SK-N-SH treated with all-trans-retinoic acid at 6 μM for 48 hours (cell line): Measurements from ENCODE around the gene SLC6A6.

Experiments
- BACH2 ChIP-seq: fragments of 250-450 bp; sonication (Bioruptor Pico); IDR thresholded peaks from 2 replicates; pipeline ENCODE4 v1.9.0; 2021; ENCODE audit warnings: mild to moderate bottlenecking, borderline replicate concordance
- CSDC2 ChIP-seq: fragments of 250-450 bp; sonication (Bioruptor Pico); IDR thresholded peaks from 2 replicates; pipeline ENCODE4 v1.5.0; 2020; ENCODE audit warnings: mild to moderate bottlenecking, moderate library complexity
- GLIS3 ChIP-seq: fragments of 250-450 bp; sonication (Bioruptor Pico); IDR thresholded peaks from 2 replicates; pipeline ENCODE4 v1.5.0; 2020; ENCODE audit warnings: mild to moderate bottlenecking, moderate library complexity
- ISL1 ChIP-seq: fragments of 250-450 bp; sonication (Bioruptor Pico); IDR thresholded peaks from 2 replicates; pipeline ENCODE4 v2.1.2; 2022; ENCODE audit warnings: mild to moderate bottlenecking, moderate library complexity
- PPARA ChIP-seq: fragments of 250-450 bp; sonication (Bioruptor Pico); IDR thresholded peaks from 2 replicates; pipeline ENCODE4 v1.5.0; 2020; ENCODE audit warnings: mild to moderate bottlenecking, borderline replicate concordance
- RARB ChIP-seq: fragments of 250-450 bp; sonication (Bioruptor Pico); IDR thresholded peaks from 2 replicates; pipeline ENCODE4 v1.8.0; 2021; ENCODE audit warnings: mild to moderate bottlenecking, moderate library complexity
- ZC3H10 ChIP-seq: fragments of 250-450 bp; sonication (Bioruptor Pico); IDR thresholded peaks from 2 replicates; pipeline ENCODE4 v1.5.1; 2021; ENCODE audit warnings: mild to moderate bottlenecking, moderate library complexity
- ZFP30 ChIP-seq: fragments of 450-650 bp; formaldehyde crosslinking; IDR thresholded peaks from 2 replicates; pipeline ENCODE4 v1.5.0; 2022; ENCODE audit warnings: mild to moderate bottlenecking, moderate library complexity
- ZNF70 ChIP-seq: fragments of 450-650 bp; formaldehyde crosslinking; IDR thresholded peaks from 2 replicates; pipeline ENCODE4 v1.5.0; 2020; ENCODE audit warnings: mild to moderate bottlenecking, moderate library complexity
- ZNF8 ChIP-seq: fragments of 450-650 bp; formaldehyde crosslinking; IDR thresholded peaks from 2 replicates; pipeline ENCODE4 v1.5.0; 2020; ENCODE audit warnings: mild to moderate bottlenecking, moderate library complexity
- TF ChIP-seq, protein P1 (sequence below): fragments of 250-450 bp; sonication (Bioruptor Pico); IDR thresholded peaks from 2 replicates; pipeline ENCODE4 v1.5.1; 2021; ENCODE audit warnings: mild to moderate bottlenecking, moderate library complexity

DNA sequence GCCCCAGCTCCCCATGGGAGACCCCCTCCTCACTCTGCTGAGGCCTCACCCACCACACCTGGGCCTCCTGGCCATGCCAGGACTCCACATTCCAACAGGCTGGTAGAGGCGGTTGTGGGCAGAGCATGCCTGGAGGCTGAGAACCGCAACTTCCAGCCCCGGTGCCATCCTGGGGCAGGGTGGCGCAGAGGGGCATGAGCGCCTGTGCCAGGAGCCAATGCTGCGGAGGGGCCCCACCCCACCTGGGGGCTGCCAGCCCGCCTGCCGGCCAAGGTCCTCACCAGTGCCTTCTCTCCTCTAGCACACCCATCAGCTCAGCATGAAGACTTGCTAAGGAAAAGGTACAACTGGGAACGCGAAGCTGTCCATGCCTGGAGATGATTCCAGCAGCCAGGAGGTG lies 34.3 kb upstream of the SLC6A6 start:
- TF ChIP-seq CSDC2 (no peak), ZNF8 (no peak), BACH2 (CRISPR knock-in tag) (no peak), PPARA (CRISPR knock-in tag) (no peak), ZC3H10 (no peak), ZFP30 (CRISPR knock-in tag) (no peak), ISL1 (CRISPR knock-in tag) (no peak), RARB (CRISPR knock-in tag) (no peak), ZNF70 (CRISPR knock-in tag) (no peak), GLIS3 (no peak)
- TF ChIP-seq, protein P1, sequence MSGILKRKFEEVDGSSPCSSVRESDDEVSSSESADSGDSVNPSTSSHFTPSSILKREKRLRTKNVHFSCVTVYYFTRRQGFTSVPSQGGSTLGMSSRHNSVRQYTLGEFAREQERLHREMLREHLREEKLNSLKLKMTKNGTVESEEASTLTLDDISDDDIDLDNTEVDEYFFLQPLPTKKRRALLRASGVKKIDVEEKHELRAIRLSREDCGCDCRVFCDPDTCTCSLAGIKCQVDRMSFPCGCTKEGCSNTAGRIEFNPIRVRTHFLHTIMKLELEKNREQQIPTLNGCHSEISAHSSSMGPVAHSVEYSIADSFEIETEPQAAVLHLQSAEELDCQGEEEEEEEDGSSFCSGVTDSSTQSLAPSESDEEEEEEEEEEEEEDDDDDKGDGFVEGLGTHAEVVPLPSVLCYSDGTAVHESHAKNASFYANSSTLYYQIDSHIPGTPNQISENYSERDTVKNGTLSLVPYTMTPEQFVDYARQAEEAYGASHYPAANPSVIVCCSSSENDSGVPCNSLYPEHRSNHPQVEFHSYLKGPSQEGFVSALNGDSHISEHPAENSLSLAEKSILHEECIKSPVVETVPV (CRISPR knock-in tag) = no peak
